GM13977 (cell line): ENCODE measurements around the gene C1R.

Source experiments
- DNase-seq: peaks from one replicate; pipeline ENCODE4 v3.0.0; 2012; ENCODE audit warnings: low spot score
- CTCF ChIP-seq: IDR thresholded peaks from 2 replicates; pipeline ENCODE4 v1.5.1; 2012; ENCODE audit warnings: mild to moderate bottlenecking, control low read depth; ENCODE audit not compliant: insufficient read depth; ENCODE audit errors: extremely low read depth, missing control alignments
- in situ Hi-C: fragments of 300-500 bp; cut with MboI; formaldehyde crosslinking; loops from one replicate; pipeline ENCODE4 v1.12.0; 2022; ENCODE audit warnings: low sequenced_read_pairs, low pct_unique_long_range_greater_than_20kb, mixed read lengths, inconsistent platforms; ENCODE audit not compliant: unreplicated experiment

C1R gene

GRCh38 chr12:7073946-7074345 is 18.3 kb downstream of the C1R start:
- DNase-seq = no peak
- TF ChIP-seq CTCF = no peak
- in situ Hi-C loops = no loop called here

- in situ Hi-C loops = no loop called here
- no peak for DNase-seq
- no peak for TF ChIP-seq CTCF
Observed at GRCh38 chr12:7072554-7072953, 19.7 kb downstream of the C1R start.

GRCh38 chr12:7072035-7072434 is 20.2 kb downstream of the C1R start:
- no peak for DNase-seq
- in situ Hi-C loops = no loop called here
- TF ChIP-seq CTCF = no peak

- no peak for TF ChIP-seq CTCF
- in situ Hi-C loops = no loop called here
- no peak for DNase-seq
Observed at GRCh38 chr12:7069386-7069785, 22.9 kb downstream of the C1R start.

- DNase-seq = no peak
- TF ChIP-seq CTCF = no peak
- in situ Hi-C loops = no loop called here
Observed at GRCh38 chr12:7068994-7069346, 23.3 kb downstream of the C1R start.

GRCh38 chr12:7068240-7068993 is 23.8 kb downstream of the C1R start:
- no peak for DNase-seq
- in situ Hi-C loops = no loop called here
- TF ChIP-seq CTCF = no peak

- no peak for DNase-seq
- TF ChIP-seq CTCF = no peak
- in situ Hi-C loops = no loop called here
Observed at GRCh38 chr12:7067096-7067495, 25.1 kb downstream of the C1R start.
